B cell (primary cell): ENCODE results near the gene NPFFR1. TPM values are rescaled to one million over a fixed set of nuclear protein-coding genes. Genes with fewer than 3 reads are reported as not detected.
"Not testable (repeated sequence)": the region's sequence is repeated elsewhere in the genome, so short reads cannot be mapped to it uniquely, and the experiment has no call there.

ENCODE experiments used
- ATAC-seq: fragments of 200-7000 bp; cut with Tn5 transposase; one replicate; pipeline ENCODE4 v1.10.0; 2021; ENCODE audit warnings: low read depth, mild to moderate bottlenecking, moderate number of reproducible peaks, moderate library complexity
- CTCF ChIA-PET: fragments of 350-600 bp; sonication (Branson Sonifier 250); formaldehyde crosslinking; loops from one replicate; lab custom pipeline; 2021; ENCODE audit warnings: antibody characterized with exemption, inconsistent platforms; lab: Charles Lee
- POLR2A ChIA-PET: fragments of 350-600 bp; sonication (Branson Sonifier 250); formaldehyde crosslinking; loops from one replicate; lab custom pipeline; 2021; ENCODE audit warnings: antibody characterized with exemption; lab: Charles Lee
- DNase-seq: peaks from one replicate; pipeline ENCODE4 v3.0.0; 2013
- H2AFZ ChIP-seq: 2 replicates; pipeline ENCODE4 v1.6.1; 2012; ENCODE audit warnings: mild to moderate bottlenecking, low read depth, low read length; ENCODE audit not compliant: insufficient read depth, poor library complexity, severe bottlenecking
- H3K27ac ChIP-seq, 2 donors: 1 replicate in 1 of 2; 2 replicates in 1 of 2; pipeline ENCODE4 v1.5.1; 2012 to 2013; ENCODE audit warnings: low read length in 2 of 2, mild to moderate bottlenecking in 2 of 2, moderate library complexity in 1 of 2
- H3K27me3 ChIP-seq, 4 experiments: fragments of 200-600 bp in 1 of 4; sonication (generic) in 1 of 4; replicated peaks in 1 of 4; 1 replicate in 2 of 4; 2 replicates in 2 of 4; pipeline versions ENCODE4 v1.6.1 to v1.7.0; 2013 to 2016; ENCODE audit warnings: low read length in 3 of 4, mild to moderate bottlenecking in 2 of 4, mixed read lengths in 1 of 4, moderate library complexity in 1 of 4; ENCODE audit not compliant: insufficient read depth in 4 of 4, control insufficient read depth in 3 of 4; ENCODE audit errors: control extremely low read depth in 1 of 4
- H3K36me3 ChIP-seq, 2 experiments: replicated peaks in 1 of 2; 1 replicate in 1 of 2; 2 replicates in 1 of 2; pipeline versions ENCODE4 v1.6.1 to v1.7.1; 2013; ENCODE audit warnings: low read length in 1 of 2; ENCODE audit not compliant: insufficient read depth in 2 of 2, control insufficient read depth in 1 of 2; ENCODE audit errors: control extremely low read depth in 1 of 2, extremely low read depth in 1 of 2
- H3K4me1 ChIP-seq, 2 donors: fragments of 200-600 bp in 1 of 2; sonication (generic) in 1 of 2; 1 replicate in 1 of 2; 2 replicates in 1 of 2; pipeline versions ENCODE4 v1.5.1 to v1.6.1; 2013 to 2017; ENCODE audit warnings: low read length in 2 of 2; ENCODE audit not compliant: control insufficient read depth in 2 of 2, insufficient read depth in 2 of 2
- H3K4me2 ChIP-seq: replicated peaks from 2 replicates; pipeline ENCODE3; 2012; ENCODE audit warnings: mild to moderate bottlenecking, low read depth, low read length; ENCODE audit not compliant: poor library complexity, severe bottlenecking
- H3K4me3 ChIP-seq, 5 experiments: fragments of 200-600 bp in 1 of 5; sonication (generic) in 1 of 5; 1 replicate in 3 of 5; 2 replicates in 2 of 5; pipeline versions ENCODE4 v1.5.1 to v1.7.0; 2011 to 2016; ENCODE audit warnings: low read length in 4 of 5, mild to moderate bottlenecking in 4 of 5, low read depth in 2 of 5, control low read depth in 1 of 5, moderate library complexity in 1 of 5; ENCODE audit not compliant: insufficient read depth in 1 of 5; ENCODE audit errors: control extremely low read depth in 1 of 5, extremely low read depth in 1 of 5
- H3K79me2 ChIP-seq: fragments of 200-600 bp; sonication (generic); one replicate; pipeline ENCODE4 v1.6.0; 2016; ENCODE audit warnings: low read length; ENCODE audit not compliant: control insufficient read depth, insufficient read depth
- H3K9ac ChIP-seq: fragments of 200-600 bp; sonication (generic); 2 replicates; pipeline ENCODE4 v1.6.1; 2017; ENCODE audit warnings: mild to moderate bottlenecking, low read length, moderate library complexity
- H3K9me3 ChIP-seq, 3 donors: one replicate each; pipeline versions ENCODE4 v1.6.1 to v1.7.1; 2013; ENCODE audit warnings: low read length in 2 of 3; ENCODE audit not compliant: control insufficient read depth in 2 of 3, insufficient read depth in 1 of 3; ENCODE audit errors: control extremely low read depth in 1 of 3
- H4K20me1 ChIP-seq: 2 replicates; pipeline ENCODE4 v1.6.0; 2012; ENCODE audit warnings: mild to moderate bottlenecking, low read length; ENCODE audit not compliant: insufficient read depth, control insufficient read depth, poor library complexity, severe bottlenecking
- H3K27ac Mint-ChIP-seq: one replicate; pipeline ENCODE4 v1.8.0; 2021; ENCODE audit warnings: mixed read lengths
- H3K27me3 Mint-ChIP-seq: one replicate; pipeline ENCODE4 v1.8.0; 2021; ENCODE audit warnings: mixed read lengths
- H3K4me1 Mint-ChIP-seq: one replicate; pipeline ENCODE4 v1.8.0; 2021; ENCODE audit warnings: mixed read lengths
- H3K4me3 Mint-ChIP-seq: one replicate; pipeline ENCODE4 v1.8.0; 2021; ENCODE audit warnings: mixed read lengths
- H3K9me3 Mint-ChIP-seq: one replicate; pipeline ENCODE4 v1.8.0; 2022; ENCODE audit warnings: mixed read lengths; ENCODE audit not compliant: insufficient read depth
- CTCF ChIP-seq: fragments of 200-600 bp; IDR thresholded peaks from one replicate; pipeline ENCODE4 v1.8.0; 2022; ENCODE audit warnings: antibody characterized with exemption, mild to moderate bottlenecking
- EZH2 ChIP-seq: IDR thresholded peaks from 2 replicates; pipeline ENCODE4 v1.6.1; 2012; ENCODE audit warnings: borderline replicate concordance, low read depth, mild to moderate bottlenecking, moderate library complexity, low read length; ENCODE audit not compliant: insufficient read depth, poor library complexity, severe bottlenecking
- WGBS: methylation state at CpG from one replicate; pipeline ENCODE4 v1.1.5; 2013; ENCODE audit warnings: missing lambda C conversion rate; ENCODE audit not compliant: insufficient coverage; 5-methylcytosine and 5-hydroxymethylcytosine counted together
- intact Hi-C: fragments of 100-400 bp; cut with micrococcal nuclease; formaldehyde crosslinking; loops from one replicate; pipeline ENCODE4 v1.10.0; 2022
- polyA plus RNA-seq: library from polyadenylated mRNA; depleted of rRNA; stranded (reverse); fragments of >200 nt; gene quantifications from 2 replicates; pipeline ENCODE4 v1.2.3, GENCODE V29; 2012
- total RNA-seq, 2 donors: library from RNA; stranded (reverse); fragments of 120-200 nt in 1 of 2; gene quantifications; 1 replicate in 1 of 2; 2 replicates in 1 of 2; pipeline versions ENCODE4 v1.2.3 to v1.2.4, GENCODE V29; 2013 to 2022

NPFFR1 gene
- total and polyA plus RNA-seq, 2 donors (not counting 1 experiment from before 2014, with no cell fraction given), result not detected

- H3K4me1 Mint-ChIP-seq, result peaks cover 11% of the 10 kb centered on the region
- peaks cover 11 to 17% of the 10 kb centered on the region in 2 donors for H3K4me1 ChIP-seq
- H3K4me3 ChIP-seq, result no peak overlapping the region
- no CpG with 5 or more reads among the region's 1 CpG for WGBS
- no peak overlapping the region for H3K27ac Mint-ChIP-seq
- no peaks in the 10 kb centered on the region for H3K36me3 ChIP-seq
- peaks cover 62% of the 10 kb centered on the region for H3K27me3 Mint-ChIP-seq
- H3K9me3 ChIP-seq, result peaks cover 0 to 18% (median 9%) of the 10 kb centered on the region in 3 donors
- no peak overlapping the region for H3K4me3 Mint-ChIP-seq
- peaks cover 0 to 47% (median 18%) of the 10 kb centered on the region in 4 experiments for H3K27me3 ChIP-seq
- ChIA-PET POLR2A (no interaction called here), CTCF (no interaction called here)
- no peak overlapping the region for H3K9ac ChIP-seq
- ATAC-seq (no peak), DNase-seq (no peak)
- H4K20me1 ChIP-seq, result no peaks in the 10 kb centered on the region
- TF ChIP-seq EZH2, result no peak
- no peak for TF ChIP-seq CTCF
- H2AFZ ChIP-seq, result no peak overlapping the region
- peaks cover 5% of the 10 kb centered on the region for H3K9me3 Mint-ChIP-seq
- intact Hi-C loops, result no loop called here
- no peak overlapping the region for H3K27ac ChIP-seq
- no peaks in the 10 kb centered on the region for H3K79me2 ChIP-seq
- no peak overlapping the region for H3K4me2 ChIP-seq
These were observed 25.6 kb downstream of the NPFFR1 start for GRCh38 chr10:70258216-70258615.

GRCh38 chr10:70257816-70258215, 26.0 kb downstream of the NPFFR1 start:
- intact Hi-C loops, H2AFZ ChIP-seq, ATAC-seq, DNase-seq, CTCF ChIA-PET, H3K4me3 Mint-ChIP-seq, H4K20me1 ChIP-seq, H3K4me3 ChIP-seq, H3K9me3 Mint-ChIP-seq, H3K79me2 ChIP-seq, H3K36me3 ChIP-seq, POLR2A ChIA-PET, H3K4me2 ChIP-seq, H3K27ac Mint-ChIP-seq, H3K9ac ChIP-seq, H3K27ac ChIP-seq: not testable (repeated sequence)
- peaks cover 11 to 17% of the 10 kb centered on the region in 2 donors for H3K4me1 ChIP-seq
- 98% methylated on average over 6 of the region's 8 CpGs for WGBS
- H3K4me1 Mint-ChIP-seq, result peaks cover 11% of the 10 kb centered on the region
- H3K27me3 ChIP-seq, result peaks cover 0 to 49% (median 19%) of the 10 kb centered on the region in 4 experiments
- H3K9me3 ChIP-seq, result peaks cover 0 to 18% (median 9%) of the 10 kb centered on the region in 3 donors
- H3K27me3 Mint-ChIP-seq, result peaks cover 65% of the 10 kb centered on the region
